PC-3 (cell line): ENCODE results near the gene SHISA6.

Experiments
- CTCF ChIP-seq: fragments of 300-600 bp; sonication (generic); conservative IDR thresholded peaks from 2 replicates; pipeline ENCODE4 v1.5.1; 2017; ENCODE audit warnings: antibody characterized with exemption, low read depth, mild to moderate bottlenecking, low read length
- EZH2 ChIP-seq: fragments of 300-600 bp; sonication (generic); IDR thresholded peaks from one replicate; pipeline ENCODE4 v1.6.1; 2017; ENCODE audit warnings: antibody characterized with exemption, mild to moderate bottlenecking, low read length; ENCODE audit not compliant: unreplicated experiment

- TF ChIP-seq CTCF (no peak), EZH2 (no peak)
These were observed 19.8 kb upstream of the SHISA6 start for GRCh38 chr17:11221196-11221595.
